HG03175 (cell line): ENCODE results near the gene LBHD1.
"Not testable (repeated sequence)": the region's sequence is repeated elsewhere in the genome, so short reads cannot be mapped to it uniquely, and the experiment has no call there.

Experiments used
- ATAC-seq: cut with Tn5 transposase; IDR thresholded peaks from one replicate; pipeline ENCODE4 v1.9.1; 2021; ENCODE audit warnings: mild to moderate bottlenecking, moderate library complexity; ENCODE audit not compliant: unreplicated experiment

Gene LBHD1

GRCh38 chr11:62665075-62665598, 6.9 kb downstream of the LBHD1 start, which contains the start of the genes C11orf98 and CSKMT:
Gene C11orf98 (minus strand): TSS chr11:62665210. CDS start chr11:62665169, 41 bp downstream.
Gene CSKMT (plus strand): TSS chr11:62665312. CDS start chr11:62665880, 568 bp downstream.
- peak; percentile 87 for ATAC-seq

GRCh38 chr11:62664405-62665074, 7.5 kb downstream of the LBHD1 start:
- ATAC-seq, result peak; percentile 41

- ATAC-seq, result no peak
Observed at GRCh38 chr11:62656796-62657429, 15.2 kb downstream of the LBHD1 start.

- no peak for ATAC-seq
Observed at GRCh38 chr11:62654297-62654696, 17.8 kb downstream of the LBHD1 start.

- no peak for ATAC-seq
Observed at GRCh38 chr11:62652161-62653006, 19.7 kb downstream of the LBHD1 start.

GRCh38 chr11:62650283-62650682, 21.8 kb downstream of the LBHD1 start:
- not testable (repeated sequence) for ATAC-seq

GRCh38 chr11:62649486-62649885, 22.6 kb downstream of the LBHD1 start:
- ATAC-seq, result no peak

- no peak for ATAC-seq
Observed at GRCh38 chr11:62648967-62649364, 23.1 kb downstream of the LBHD1 start.

GRCh38 chr11:62648185-62648966, 23.7 kb downstream of the LBHD1 start:
- ATAC-seq, result no peak

- no peak for ATAC-seq
Observed at GRCh38 chr11:62647609-62648005, 24.5 kb downstream of the LBHD1 start.

- no peak for ATAC-seq
Observed at GRCh38 chr11:62646825-62647608, 25.1 kb downstream of the LBHD1 start.

GRCh38 chr11:62645946-62646824, 25.9 kb downstream of the LBHD1 start, which contains the start of gene GANAB:
Gene GANAB (minus strand): TSS chr11:62646613. CDS start chr11:62646599, 14 bp downstream.
- ATAC-seq, result peak; percentile 97

- no peak for ATAC-seq
Observed at GRCh38 chr11:62645671-62645945, 26.5 kb downstream of the LBHD1 start.

GRCh38 chr11:62644220-62644619, 27.8 kb downstream of the LBHD1 start:
- no peak for ATAC-seq

GRCh38 chr11:62632492-62632891, 39.6 kb downstream of the LBHD1 start:
- ATAC-seq, result no peak

- no peak for ATAC-seq
Observed at GRCh38 chr11:62627713-62628112, 44.4 kb downstream of the LBHD1 start.

GRCh38 chr11:62622476-62623089, 49.5 kb downstream of the LBHD1 start:
- no peak for ATAC-seq
